IMR-90 (cell line): ENCODE results near the gene TEAD1. TPM values are rescaled to one million over a fixed set of nuclear protein-coding genes. Genes with fewer than 3 reads are reported as not detected.

ENCODE experiments used
- ATAC-seq: fragments of 200-7000 bp; cut with Tn5 transposase; 2 replicates; pipeline ENCODE4 v1.9.1; 2020; ENCODE audit warnings: low read depth, mild to moderate bottlenecking, moderate library complexity
- BruUV-seq: library from RNA; stranded (reverse); fragments of 400-500 nt; replicated peaks from 2 replicates; lab custom pipeline; 2021; lab: Mats Ljungman, UMichigan
- CTCF ChIA-PET: fragments of 300-600 bp; formaldehyde crosslinking; extraction: SDS; loops from one replicate; lab custom pipeline; 2021; ENCODE audit warnings: antibody characterized with exemption; lab: Yijun Ruan, JAX
- POLR2A ChIA-PET: fragments of 300-600 bp; sonication (Branson Sonifier 250); formaldehyde crosslinking; loops from one replicate; lab custom pipeline; 2022; ENCODE audit warnings: antibody characterized with exemption; ENCODE audit not compliant: unreplicated experiment; lab: Charles Lee
- DNase-seq: peaks from one replicate; pipeline ENCODE4 v3.0.0; 2013
- H2AFZ ChIP-seq: replicated peaks from 2 replicates; pipeline ENCODE3; 2013; ENCODE audit warnings: low read length, mild to moderate bottlenecking; ENCODE audit not compliant: poor library complexity
- H2AK5ac ChIP-seq: 2 replicates; pipeline ENCODE4 v1.6.1; 2013; ENCODE audit warnings: low read depth, low read length, inconsistent platforms
- H2AK9ac ChIP-seq: replicated peaks from 2 replicates; pipeline ENCODE3; 2013; ENCODE audit warnings: mild to moderate bottlenecking, low read depth, low read length, moderate library complexity; ENCODE audit not compliant: poor library complexity
- H2BK120ac ChIP-seq: 2 replicates; pipeline ENCODE4 v1.6.1; 2013; ENCODE audit warnings: low read depth, low read length, inconsistent platforms
- H2BK15ac ChIP-seq: 3 replicates; pipeline ENCODE4 v1.6.1; 2013; ENCODE audit warnings: low read depth, low read length, inconsistent platforms
- H2BK20ac ChIP-seq: 2 replicates; pipeline ENCODE4 v1.6.1; 2013; ENCODE audit warnings: low read depth, mild to moderate bottlenecking, inconsistent platforms, low read length, moderate library complexity
- H2BK5ac ChIP-seq: 2 replicates; pipeline ENCODE4 v1.6.1; 2013; ENCODE audit warnings: mild to moderate bottlenecking, low read depth, low read length, inconsistent platforms; ENCODE audit not compliant: poor library complexity, severe bottlenecking
- H3K14ac ChIP-seq: replicated peaks from 2 replicates; pipeline ENCODE4 v1.6.1; 2013; ENCODE audit warnings: low read depth, low read length, inconsistent platforms
- H3K18ac ChIP-seq: 2 replicates; pipeline ENCODE4 v1.6.1; 2013; ENCODE audit warnings: low read depth, low read length, control low read depth
- H3K23ac ChIP-seq: 2 replicates; pipeline ENCODE4 v1.6.1; 2013; ENCODE audit warnings: low read depth, low read length, inconsistent platforms
- H3K27ac ChIP-seq: 2 replicates; pipeline ENCODE4 v1.5.1; 2013; ENCODE audit warnings: mild to moderate bottlenecking, control low read depth, low read length; ENCODE audit not compliant: insufficient read depth
- H3K27me3 ChIP-seq: 2 replicates; pipeline ENCODE4 v1.6.1; 2013; ENCODE audit warnings: low read length; ENCODE audit not compliant: control insufficient read depth, insufficient read depth
- H3K36me3 ChIP-seq: 2 replicates; pipeline ENCODE4 v1.6.1; 2013; ENCODE audit warnings: low read length, mixed read lengths; ENCODE audit not compliant: control insufficient read depth, insufficient read depth
- H3K4ac ChIP-seq: 2 replicates; pipeline ENCODE4 v1.6.1; 2013; ENCODE audit warnings: low read depth, low read length, inconsistent platforms
- H3K4me1 ChIP-seq: 2 replicates; pipeline ENCODE4 v1.6.1; 2013; ENCODE audit warnings: low read length, mixed read lengths; ENCODE audit not compliant: control insufficient read depth, insufficient read depth
- H3K4me2 ChIP-seq: 2 replicates; pipeline ENCODE4 v1.6.1; 2013; ENCODE audit warnings: low read depth, mild to moderate bottlenecking, control low read depth, low read length, moderate library complexity
- H3K4me3 ChIP-seq: 2 replicates; pipeline ENCODE4 v1.5.1; 2013; ENCODE audit warnings: low read depth, mild to moderate bottlenecking, control low read depth, low read length, moderate library complexity; ENCODE audit not compliant: insufficient read depth
- H3K56ac ChIP-seq: 2 replicates; pipeline ENCODE4 v1.6.1; 2013; ENCODE audit warnings: low read length, inconsistent platforms; ENCODE audit not compliant: insufficient read depth; ENCODE audit errors: extremely low read depth
- H3K79me1 ChIP-seq, 2 experiments: 2 replicates each; pipeline ENCODE4 v1.6.1; 2013; ENCODE audit warnings: low read length in 2 of 2, inconsistent platforms in 1 of 2, low read depth in 1 of 2
- H3K9ac ChIP-seq: 2 replicates; pipeline ENCODE4 v1.6.1; 2013; ENCODE audit warnings: low read depth, low read length, control low read depth
- H3K9me1 ChIP-seq: 2 replicates; pipeline ENCODE4 v1.6.1; 2013; ENCODE audit warnings: low read length, inconsistent platforms; ENCODE audit not compliant: insufficient read depth
- H3K9me3 ChIP-seq: 2 replicates; pipeline ENCODE4 v1.6.1; 2013; ENCODE audit warnings: low read length; ENCODE audit not compliant: control insufficient read depth, insufficient read depth
- H4K20me1 ChIP-seq: 2 replicates; pipeline ENCODE4 v1.6.1; 2013; ENCODE audit warnings: low read length, inconsistent platforms; ENCODE audit not compliant: insufficient read depth
- H4K5ac ChIP-seq: 2 replicates; pipeline ENCODE4 v1.6.1; 2013; ENCODE audit warnings: mild to moderate bottlenecking, low read depth, low read length, control low read depth
- H4K8ac ChIP-seq, 2 experiments: 2 replicates each; pipeline ENCODE4 v1.6.1; 2013; ENCODE audit warnings: low read depth in 2 of 2, low read length in 2 of 2, control low read depth in 1 of 2, inconsistent platforms in 1 of 2
- H4K91ac ChIP-seq: 2 replicates; pipeline ENCODE4 v1.6.1; 2013; ENCODE audit warnings: low read depth, low read length, inconsistent platforms; ENCODE audit not compliant: insufficient read depth
- BHLHE40 ChIP-seq: fragments of 150-350 bp; IDR thresholded peaks from 2 replicates; pipeline ENCODE4 v1.6.1; 2016; ENCODE audit warnings: mild to moderate bottlenecking, low read depth, low read length
- CEBPB ChIP-seq: IDR thresholded peaks from 2 replicates; pipeline ENCODE4 v1.6.1; 2012; ENCODE audit warnings: low read depth, low read length, improper control_type of control experiment
- CHD1 ChIP-seq: IDR thresholded peaks from 2 replicates; pipeline ENCODE4 v1.6.1; 2012; ENCODE audit warnings: low read depth, low read length, improper control_type of control experiment
- FOS ChIP-seq: fragments of 150-350 bp; IDR thresholded peaks from 2 replicates; pipeline ENCODE4 v1.6.1; 2016; ENCODE audit warnings: low read depth, low read length
- MAFK ChIP-seq: IDR thresholded peaks from 2 replicates; pipeline ENCODE4 v1.6.1; 2012; ENCODE audit warnings: low read depth, low read length, improper control_type of control experiment
- MAZ ChIP-seq: IDR thresholded peaks from 2 replicates; pipeline ENCODE4 v1.6.1; 2012; ENCODE audit warnings: low read depth, mild to moderate bottlenecking, low read length, improper control_type of control experiment, moderate library complexity, borderline replicate concordance
- MXI1 ChIP-seq: IDR thresholded peaks from 2 replicates; pipeline ENCODE4 v1.6.1; 2012; ENCODE audit warnings: low read depth, mild to moderate bottlenecking, low read length, moderate library complexity, borderline replicate concordance
- POLR2A ChIP-seq: IDR thresholded peaks from 2 replicates; pipeline ENCODE4 v1.6.1; 2012; ENCODE audit warnings: mild to moderate bottlenecking, low read depth, low read length
- RCOR1 ChIP-seq: IDR thresholded peaks from 2 replicates; pipeline ENCODE4 v1.6.1; 2012; ENCODE audit warnings: mild to moderate bottlenecking, low read length, improper control_type of control experiment; ENCODE audit not compliant: insufficient replicate concordance
- SMC3 ChIP-seq: fragments of 150-350 bp; IDR thresholded peaks from 2 replicates; pipeline ENCODE4 v1.6.1; 2016; ENCODE audit warnings: low read depth, mild to moderate bottlenecking, antibody characterized with exemption, low read length, moderate library complexity
- WGBS, 2 experiments: methylation state at CpG; one replicate each; pipeline versions ENCODE4 v1.1.5 to v1.1.7; 2013; ENCODE audit warnings: missing lambda C conversion rate in 2 of 2; ENCODE audit not compliant: insufficient read length in 1 of 2; ENCODE audit errors: extremely low coverage in 2 of 2; 5-methylcytosine and 5-hydroxymethylcytosine counted together
- dilution Hi-C: fragments of 300-500 bp; cut with HindIII; formaldehyde crosslinking; loops from one replicate; pipeline ENCODE4 v1.14.3; 2018; ENCODE audit warnings: low sequenced_read_pairs; ENCODE audit not compliant: unreplicated experiment
- in situ Hi-C: fragments of 300-500 bp; cut with MboI; formaldehyde crosslinking; loops from 3 replicates; pipeline ENCODE4 v1.14.3; 2019; ENCODE audit warnings: low sequenced_read_pairs, inconsistent platforms, mixed read lengths
- intact Hi-C: fragments of 100-400 bp; cut with micrococcal nuclease; formaldehyde crosslinking; loops from 2 replicates; pipeline ENCODE4 v1.10.0; 2022
- polyA plus RNA-seq, 3 experiments: library from polyadenylated mRNA; depleted of rRNA; stranded (reverse); fragments of >200 nt; gene quantifications; 2 replicates each; pipeline ENCODE4 v1.2.3, GENCODE V29; 2012; ENCODE audit warnings: low replicate concordance in 1 of 3
- total RNA-seq: library from RNA; depleted of rRNA; stranded (reverse); fragments of >200 nt; gene quantifications from 2 replicates; pipeline ENCODE4 v1.2.3, GENCODE V29; 2012
- TF ChIP-seq, protein P1 (sequence below): conservative IDR thresholded peaks from 2 replicates; pipeline ENCODE4 v1.5.1; 2012; ENCODE audit warnings: mild to moderate bottlenecking, low read depth, low read length, improper control_type of control experiment
- TF ChIP-seq, protein P2 (sequence below): fragments of 150-350 bp; IDR thresholded peaks from 2 replicates; pipeline ENCODE4 v1.6.1; 2016; ENCODE audit warnings: low read depth, mild to moderate bottlenecking, low read length, moderate library complexity, borderline replicate concordance

The TEAD1 gene
- total and polyA plus RNA-seq, 2 of the 4 experiments (the other 2 are of a cell fraction): 51.8 to 69.2 TPM

DNA sequence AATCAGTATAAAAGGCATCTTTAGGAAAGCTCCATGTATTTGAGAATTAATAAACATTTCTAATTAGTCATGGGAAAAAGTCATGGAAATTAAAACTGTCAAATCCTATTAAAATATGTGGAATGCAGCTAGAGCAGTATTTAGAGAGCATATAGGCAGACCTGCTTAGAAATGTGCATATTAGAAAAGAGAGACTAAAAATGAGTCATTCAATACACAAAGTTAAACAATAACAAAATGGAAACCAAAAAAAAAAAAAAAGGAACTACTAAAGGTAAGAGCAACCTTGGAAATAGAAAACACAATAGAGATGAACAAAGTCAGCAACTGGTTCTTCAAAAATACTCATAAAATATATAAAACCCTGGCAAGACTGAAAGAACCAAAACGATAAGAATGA lies 275.2 kb downstream of the TEAD1 start:
- TF ChIP-seq CEBPB (no peak), MXI1 (no peak), RCOR1 (no peak), POLR2A (no peak), BHLHE40 (no peak), MAZ (no peak), SMC3 (no peak), MAFK (no peak), FOS (no peak), CHD1 (no peak)
- TF ChIP-seq, protein P1, sequence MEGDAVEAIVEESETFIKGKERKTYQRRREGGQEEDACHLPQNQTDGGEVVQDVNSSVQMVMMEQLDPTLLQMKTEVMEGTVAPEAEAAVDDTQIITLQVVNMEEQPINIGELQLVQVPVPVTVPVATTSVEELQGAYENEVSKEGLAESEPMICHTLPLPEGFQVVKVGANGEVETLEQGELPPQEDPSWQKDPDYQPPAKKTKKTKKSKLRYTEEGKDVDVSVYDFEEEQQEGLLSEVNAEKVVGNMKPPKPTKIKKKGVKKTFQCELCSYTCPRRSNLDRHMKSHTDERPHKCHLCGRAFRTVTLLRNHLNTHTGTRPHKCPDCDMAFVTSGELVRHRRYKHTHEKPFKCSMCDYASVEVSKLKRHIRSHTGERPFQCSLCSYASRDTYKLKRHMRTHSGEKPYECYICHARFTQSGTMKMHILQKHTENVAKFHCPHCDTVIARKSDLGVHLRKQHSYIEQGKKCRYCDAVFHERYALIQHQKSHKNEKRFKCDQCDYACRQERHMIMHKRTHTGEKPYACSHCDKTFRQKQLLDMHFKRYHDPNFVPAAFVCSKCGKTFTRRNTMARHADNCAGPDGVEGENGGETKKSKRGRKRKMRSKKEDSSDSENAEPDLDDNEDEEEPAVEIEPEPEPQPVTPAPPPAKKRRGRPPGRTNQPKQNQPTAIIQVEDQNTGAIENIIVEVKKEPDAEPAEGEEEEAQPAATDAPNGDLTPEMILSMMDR: no peak
- TF ChIP-seq, protein P2, sequence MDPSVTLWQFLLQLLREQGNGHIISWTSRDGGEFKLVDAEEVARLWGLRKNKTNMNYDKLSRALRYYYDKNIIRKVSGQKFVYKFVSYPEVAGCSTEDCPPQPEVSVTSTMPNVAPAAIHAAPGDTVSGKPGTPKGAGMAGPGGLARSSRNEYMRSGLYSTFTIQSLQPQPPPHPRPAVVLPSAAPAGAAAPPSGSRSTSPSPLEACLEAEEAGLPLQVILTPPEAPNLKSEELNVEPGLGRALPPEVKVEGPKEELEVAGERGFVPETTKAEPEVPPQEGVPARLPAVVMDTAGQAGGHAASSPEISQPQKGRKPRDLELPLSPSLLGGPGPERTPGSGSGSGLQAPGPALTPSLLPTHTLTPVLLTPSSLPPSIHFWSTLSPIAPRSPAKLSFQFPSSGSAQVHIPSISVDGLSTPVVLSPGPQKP: no peak
- no peak overlapping the region for H4K91ac ChIP-seq
- no peak overlapping the region for H3K23ac ChIP-seq
- no peak overlapping the region for H2BK120ac ChIP-seq
- no peak overlapping the region for H3K27ac ChIP-seq
- H3K27me3 ChIP-seq: no peaks in the 10 kb centered on the region
- peaks cover 8% of the 10 kb centered on the region for H3K9me1 ChIP-seq
- no peak overlapping the region for H4K5ac ChIP-seq
- H4K8ac ChIP-seq: no peak overlapping the region
- H2BK5ac ChIP-seq: no peak overlapping the region
- intact Hi-C loops (no loop called here), dilution Hi-C loops (no loop called here), in situ Hi-C loops (no loop called here)
- ChIA-PET CTCF (no interaction called here), POLR2A (no interaction called here)
- 0 out of 4 replicates have a peak, but pooled peaks cover 0 to 5% of the 10 kb centered on the region in 2 experiments for H3K79me1 ChIP-seq
- H3K4ac ChIP-seq: no peak overlapping the region
- BruUV-seq: no TSS peak
- H2BK15ac ChIP-seq: no peak overlapping the region
- no peak overlapping the region for H3K14ac ChIP-seq
- no peaks in the 10 kb centered on the region for H3K4me1 ChIP-seq
- H3K56ac ChIP-seq: no peak overlapping the region
- H4K20me1 ChIP-seq: no peaks in the 10 kb centered on the region
- H3K4me3 ChIP-seq: no peak overlapping the region
- no peak overlapping the region for H3K9ac ChIP-seq
- no peak overlapping the region for H3K4me2 ChIP-seq
- no CpG with 5 or more reads among the region's 1 CpG for whole genome bisulfite sequencing, 2 experiments
- ATAC-seq: no peak
- H2AFZ ChIP-seq: no peak overlapping the region
- H3K36me3 ChIP-seq: no peaks in the 10 kb centered on the region
- no peak overlapping the region for H2AK5ac ChIP-seq
- H2BK20ac ChIP-seq: no peak overlapping the region
- DNase-seq: no peak
- no peak overlapping the region for H3K18ac ChIP-seq
- H2AK9ac ChIP-seq: no peak overlapping the region
- H3K9me3 ChIP-seq: peaks cover 2% of the 10 kb centered on the region; the same call in 1 of the 2 replicates
